ENCODE data around the gene FA2H.

The FA2H gene

GRCh38 chr16:74745109-74745615 is 29.5 kb downstream of the FA2H start:
- TF ChIP-seq CTCF (IDR thresholded peaks at IDR 0.05; ENCODE audit: insufficient read depth, low read depth, low read length, missing control alignments) = no peak
- no peak overlapping the region for H3K4me3 ChIP-seq (ENCODE audit: low read depth, low read length)

GRCh38 chr16:74744566-74744965 is 30.1 kb downstream of the FA2H start:
- no peak for TF ChIP-seq CTCF (IDR thresholded peaks at IDR 0.05; ENCODE audit: insufficient read depth, low read depth, low read length, missing control alignments)
- no peak overlapping the region for H3K4me3 ChIP-seq (ENCODE audit: low read depth, low read length)
- no peak for DNase-seq (ENCODE audit: low read depth)

More at GRCh38 chr16:74745109-74745615, 29.5 kb downstream of the FA2H start:
- DNase-seq (ENCODE audit: low read depth) = no peak

- no peak overlapping the region for H3K4me3 ChIP-seq (ENCODE audit: low read depth, low read length)
- DNase-seq (ENCODE audit: low read depth) = no peak
- TF ChIP-seq CTCF (IDR thresholded peaks at IDR 0.05; ENCODE audit: insufficient read depth, low read depth, low read length, missing control alignments) = no peak
Observed at GRCh38 chr16:74743668-74744299, 30.8 kb downstream of the FA2H start.

GRCh38 chr16:74743045-74743667 is 31.5 kb downstream of the FA2H start:
- no peak for TF ChIP-seq CTCF (IDR thresholded peaks at IDR 0.05; ENCODE audit: insufficient read depth, low read depth, low read length, missing control alignments)
- no peak overlapping the region for H3K4me3 ChIP-seq (ENCODE audit: low read depth, low read length)
- no peak for DNase-seq (ENCODE audit: low read depth)

- no peak for DNase-seq (ENCODE audit: low read depth)
- no peak overlapping the region for H3K4me3 ChIP-seq (ENCODE audit: low read depth, low read length)
- no peak for TF ChIP-seq CTCF (IDR thresholded peaks at IDR 0.05; ENCODE audit: insufficient read depth, low read depth, low read length, missing control alignments)
Observed at GRCh38 chr16:74742051-74742481, 32.6 kb downstream of the FA2H start.

GRCh38 chr16:74740795-74741304 is 33.8 kb downstream of the FA2H start:
- no peak overlapping the region for H3K4me3 ChIP-seq (ENCODE audit: low read depth, low read length)
- DNase-seq (ENCODE audit: low read depth) = no peak
- TF ChIP-seq CTCF (IDR thresholded peaks at IDR 0.05; ENCODE audit: insufficient read depth, low read depth, low read length, missing control alignments) = no peak
